GM19463 (cell line): ENCODE results near the gene IGF1R.
"Not testable (repeated sequence)": the region's sequence is repeated elsewhere in the genome, so short reads cannot be mapped to it uniquely, and the experiment has no call there.

Source experiments
- ATAC-seq: cut with Tn5 transposase; IDR thresholded peaks from one replicate; pipeline ENCODE4 v1.9.1; 2021; ENCODE audit warnings: mild to moderate bottlenecking, moderate library complexity; ENCODE audit not compliant: unreplicated experiment

Gene IGF1R

GRCh38 chr15:98647774-98648653, at the start of gene IGF1R:
Gene IGF1R, plus strand, starts transcription at chr15:98648539. Its CDS starts 1,043 bp downstream, at chr15:98649582.
- ATAC-seq = peak; percentile 58

DNA sequence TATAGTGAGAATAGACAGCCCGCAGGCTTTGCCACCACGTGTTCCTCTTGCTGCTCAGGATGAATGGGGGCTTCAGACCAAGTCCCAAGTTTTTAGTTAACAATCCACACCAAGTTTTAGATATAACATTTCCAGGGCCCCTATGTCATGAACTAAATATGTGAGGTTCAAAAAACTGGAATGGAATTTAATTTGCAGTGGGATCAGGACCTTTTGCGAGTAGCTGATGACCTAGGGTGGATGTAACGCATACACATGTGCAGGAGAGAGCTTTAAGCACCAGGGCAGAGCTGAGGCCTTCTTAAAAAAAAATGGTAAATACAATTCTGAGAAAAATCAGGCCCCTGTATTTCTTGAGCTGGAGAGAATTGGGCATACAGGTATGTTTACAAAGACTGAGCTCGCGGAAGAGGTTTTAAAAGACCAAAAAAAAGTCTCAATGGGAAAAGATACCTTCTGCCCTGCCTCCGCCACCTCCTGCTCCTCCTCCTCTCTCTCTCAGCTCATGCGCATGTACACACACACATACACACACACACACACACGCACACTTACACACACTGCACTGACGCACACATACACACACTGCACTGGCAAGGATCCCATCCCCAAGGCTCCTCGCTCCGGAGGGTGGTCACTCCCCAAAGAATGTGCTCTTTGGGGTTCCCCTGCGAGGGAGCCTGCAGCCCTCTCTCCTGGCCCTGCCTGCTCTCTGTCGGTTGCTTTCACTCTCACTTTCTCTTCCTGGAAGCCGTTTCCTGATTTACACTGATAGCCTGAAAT, 48.2 kb upstream of the IGF1R start:
- peak; percentile 86 for ATAC-seq

- no peak for ATAC-seq
These were observed 43.4 kb upstream of the IGF1R start for GRCh38 chr15:98604983-98605382.

GRCh38 chr15:98609144-98609852, 39.0 kb upstream of the IGF1R start:
- ATAC-seq = no peak

DNA sequence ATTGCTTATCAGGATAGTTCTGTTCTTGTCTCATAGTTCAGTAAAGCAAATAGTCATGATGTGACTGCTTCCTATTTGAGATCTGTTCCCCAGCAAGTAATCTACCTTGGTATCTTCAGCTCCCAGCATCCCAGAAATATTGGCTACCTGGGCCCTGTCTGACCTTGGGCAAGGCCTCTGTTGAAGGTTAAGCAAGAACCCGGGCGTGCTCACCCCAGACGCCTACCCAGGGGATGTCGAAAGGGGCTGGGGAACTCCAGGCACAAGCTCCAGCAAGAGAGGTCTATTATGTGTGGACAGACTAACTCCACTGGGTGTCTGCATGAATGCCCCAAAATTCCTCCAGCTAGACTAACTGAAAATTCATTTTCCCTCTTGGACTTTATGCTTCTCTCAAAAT, 37.3 kb upstream of the IGF1R start:
- ATAC-seq = no peak

GRCh38 chr15:98611808-98612207, 36.5 kb upstream of the IGF1R start:
- no peak for ATAC-seq

DNA sequence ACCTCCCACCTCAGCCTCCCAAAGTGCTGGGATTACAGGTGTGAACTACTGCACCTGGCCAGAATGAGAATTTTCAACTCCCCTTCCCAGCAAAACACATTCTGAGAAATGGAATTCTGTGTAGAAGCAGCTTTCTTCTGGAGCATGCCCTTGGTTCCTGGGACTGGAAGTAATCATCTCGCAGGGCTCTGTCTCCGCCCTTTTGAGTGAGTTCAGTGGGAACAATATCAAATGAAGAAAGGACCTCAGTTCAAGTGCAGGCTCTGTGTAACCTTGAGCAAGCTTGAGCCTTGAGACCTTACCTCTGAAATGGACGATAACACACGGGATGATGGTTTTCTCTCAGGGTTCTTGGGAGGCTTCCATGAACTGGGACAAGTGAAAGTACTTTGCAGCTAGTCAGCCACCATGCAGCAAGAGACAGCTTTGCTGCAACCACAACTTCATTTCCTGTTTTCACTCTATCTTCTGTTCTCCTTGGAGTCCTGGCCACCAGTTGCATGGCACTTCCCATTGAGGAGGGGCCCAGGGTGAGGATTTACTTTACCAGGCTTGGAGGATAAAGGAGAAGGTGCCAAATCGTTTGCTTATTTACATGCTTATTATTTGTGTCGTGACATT, 35.7 kb upstream of the IGF1R start:
- no peak for ATAC-seq

- no peak for ATAC-seq
These were observed 33.7 kb upstream of the IGF1R start for GRCh38 chr15:98614681-98615080.

DNA sequence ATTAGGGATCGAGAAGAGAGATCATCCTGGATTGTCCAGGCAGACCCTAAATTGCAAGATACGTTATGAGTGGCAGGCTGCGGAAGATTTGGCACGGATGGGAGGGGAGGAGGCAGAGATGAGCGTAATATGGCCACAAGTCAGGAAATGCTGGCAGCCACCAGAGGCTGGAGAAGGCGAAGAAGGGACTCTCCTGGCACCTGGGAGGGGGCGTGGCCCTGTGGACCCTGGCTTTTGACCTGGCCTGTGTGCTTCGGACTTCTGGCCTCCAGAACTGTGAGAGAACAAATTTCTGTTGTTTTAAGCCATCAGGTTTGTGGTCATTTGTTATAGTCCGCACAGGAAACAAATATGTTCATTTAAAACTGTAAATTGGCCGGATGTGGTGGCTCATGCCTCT, 31.9 kb upstream of the IGF1R start:
- no peak for ATAC-seq

- ATAC-seq = no peak
These were observed 30.9 kb upstream of the IGF1R start for GRCh38 chr15:98617328-98617980.

DNA sequence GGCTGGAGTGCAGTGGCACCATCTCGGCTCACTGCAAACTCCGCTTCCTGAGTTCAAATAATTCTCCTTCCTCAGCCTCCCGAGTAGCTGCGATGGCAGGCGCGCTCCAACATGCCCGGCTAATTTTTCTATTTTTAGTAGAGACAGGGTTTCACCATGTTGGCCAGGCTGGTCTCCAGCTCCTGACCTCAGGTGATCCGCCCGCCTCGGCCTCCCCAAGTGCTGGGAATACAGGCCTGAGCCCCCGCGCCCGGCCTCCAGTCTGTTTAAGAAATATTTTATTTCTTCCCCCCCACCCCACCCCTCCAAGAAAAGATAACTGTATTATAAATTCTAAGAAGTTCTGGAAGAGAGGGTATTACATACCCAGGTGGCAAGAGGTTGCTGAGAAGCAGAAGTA, 29.8 kb upstream of the IGF1R start:
- not testable (repeated sequence) for ATAC-seq

DNA sequence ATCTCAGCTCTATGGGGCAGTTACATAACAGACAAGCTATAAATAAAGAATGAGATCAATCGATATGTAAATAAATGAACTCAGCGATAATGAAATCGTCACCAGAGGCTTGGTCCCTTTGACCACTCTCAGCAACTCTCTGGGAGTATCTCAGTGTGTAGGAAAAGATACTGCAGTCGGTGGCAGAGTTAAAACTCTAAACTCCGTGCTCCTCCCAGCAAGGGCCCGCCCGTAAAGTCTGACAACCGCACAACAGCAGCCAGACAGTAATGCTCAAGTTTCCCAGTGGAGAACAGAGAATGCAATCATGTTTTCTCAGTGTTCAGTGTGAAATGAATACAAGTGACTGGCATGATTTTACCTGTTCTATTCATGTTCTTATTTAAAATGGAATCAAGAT, 28.3 kb upstream of the IGF1R start:
- no peak for ATAC-seq

DNA sequence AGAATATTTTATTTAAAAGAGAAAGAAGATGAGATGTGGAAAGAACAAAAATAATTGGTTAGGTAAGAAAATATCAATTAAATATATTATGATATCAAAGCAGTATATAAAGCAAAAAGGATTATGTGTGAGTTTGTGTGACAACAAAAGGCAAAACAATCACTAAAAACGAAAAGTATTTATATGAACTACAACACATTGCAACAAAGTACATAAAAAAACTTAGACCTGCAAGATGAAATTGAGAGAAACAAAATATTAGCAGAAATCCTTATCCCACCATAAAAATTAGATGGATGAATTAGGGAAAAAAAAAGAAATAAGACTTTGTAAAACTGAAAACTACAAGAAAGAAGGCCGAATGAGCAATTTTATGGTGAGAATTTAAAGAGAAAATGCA, 27.3 kb upstream of the IGF1R start:
- ATAC-seq = no peak

GRCh38 chr15:98625614-98626013, 22.7 kb upstream of the IGF1R start:
- no peak for ATAC-seq

GRCh38 chr15:98626153-98626552, 22.2 kb upstream of the IGF1R start:
- ATAC-seq = no peak

DNA sequence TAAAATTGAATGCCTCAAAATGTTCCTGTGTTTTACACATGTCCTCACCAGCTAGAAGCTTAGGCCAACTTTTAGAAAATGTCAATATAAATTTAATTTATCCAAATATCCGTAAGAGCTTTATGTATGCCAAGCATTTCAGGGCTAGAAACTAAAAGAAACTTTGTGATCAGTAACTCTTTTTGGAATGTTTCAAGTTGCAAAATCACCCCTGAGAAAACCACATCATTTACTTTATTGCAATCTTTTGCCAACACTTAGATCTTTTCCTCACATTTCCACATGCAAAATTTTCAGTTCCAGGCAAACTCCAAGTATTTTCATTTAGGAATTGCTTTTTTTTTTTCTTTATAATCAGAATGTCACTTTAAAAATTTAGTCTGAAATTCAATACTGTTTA, 20.1 kb upstream of the IGF1R start:
- no peak for ATAC-seq

GRCh38 chr15:98635848-98636247, 12.5 kb upstream of the IGF1R start:
- ATAC-seq = no peak

DNA sequence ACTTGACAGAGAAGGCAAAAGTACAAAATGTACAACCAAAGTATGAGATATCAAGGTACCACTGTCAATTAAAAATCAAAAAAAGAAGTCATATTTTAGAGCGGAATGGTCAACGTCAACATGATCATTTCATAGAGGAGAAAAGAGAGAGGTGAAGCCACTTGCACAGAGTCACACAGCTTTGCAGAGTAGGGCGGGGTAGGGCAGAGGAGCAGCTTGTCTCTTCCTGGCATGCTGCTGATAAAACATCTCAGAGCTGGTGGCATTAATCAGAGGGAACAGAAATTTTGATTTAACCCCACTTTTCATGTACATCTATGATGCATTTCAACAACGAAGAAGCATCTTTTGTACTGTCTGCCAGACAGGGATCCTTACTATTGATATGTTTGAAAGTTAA, 5.2 kb upstream of the IGF1R start:
- ATAC-seq = no peak

DNA sequence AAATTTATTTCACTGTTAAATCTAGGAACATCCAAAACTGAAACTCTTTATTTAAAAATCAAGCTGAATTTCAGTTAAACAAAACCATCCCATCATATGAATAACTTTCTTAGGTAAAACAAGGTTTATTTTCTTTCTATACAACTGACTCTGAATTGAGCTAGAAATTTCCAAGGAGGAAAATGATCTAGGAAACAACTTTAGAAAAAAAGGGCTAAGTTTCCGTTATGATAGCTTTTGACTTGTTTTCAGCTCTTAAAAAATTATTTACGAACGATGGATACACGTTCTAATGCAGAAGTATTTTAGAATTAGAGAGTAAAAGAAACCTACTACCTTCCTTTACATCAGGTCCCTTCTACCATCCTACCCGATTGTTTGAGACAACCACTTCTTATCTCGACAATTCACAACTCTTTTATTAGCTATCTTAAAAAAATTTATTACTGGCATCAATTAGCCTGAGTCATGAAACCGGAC, 1.8 kb upstream of the IGF1R start:
- no peak for ATAC-seq

DNA sequence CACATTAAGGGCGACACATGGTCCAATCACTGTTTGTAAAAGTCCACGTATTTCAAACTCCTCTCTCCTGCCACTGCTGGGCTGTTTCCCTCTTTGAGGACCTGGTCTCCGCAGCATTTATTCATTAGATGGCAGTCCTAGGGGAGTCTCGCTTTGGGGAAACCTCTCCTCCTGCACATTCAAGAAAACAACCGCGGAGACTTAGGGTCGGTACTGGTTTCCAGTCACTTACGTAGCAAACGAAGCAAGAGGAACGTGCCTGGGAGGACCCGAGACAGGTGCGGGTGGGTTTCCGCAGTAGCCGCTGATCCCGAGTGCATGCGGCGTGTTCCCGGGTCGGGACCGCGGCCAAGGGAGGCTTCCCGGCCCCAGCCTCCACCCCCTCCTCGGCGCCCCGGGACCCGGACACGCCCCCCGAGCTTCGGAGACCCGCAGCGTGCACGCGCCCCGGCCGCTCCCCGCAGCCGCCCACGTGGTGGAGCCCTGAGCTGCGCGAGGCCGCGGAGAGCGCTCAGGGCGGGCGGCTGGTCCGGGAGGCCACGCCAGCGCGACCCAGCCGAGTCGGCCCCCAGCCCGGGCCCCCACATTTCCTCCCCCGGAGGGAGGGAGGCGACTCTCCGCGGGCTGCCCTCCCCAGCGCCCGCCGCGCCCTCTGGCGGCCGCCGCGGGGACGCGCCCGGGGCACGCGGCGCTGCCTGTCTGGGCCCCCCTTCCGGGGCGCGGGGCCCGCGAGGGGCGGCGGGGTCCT, 1.1 kb upstream of the IGF1R start:
- peak; percentile 35 for ATAC-seq
